GM21825 (cell line): Measurements from ENCODE around the gene VANGL2.

Experiments used
- ATAC-seq: cut with Tn5 transposase; IDR thresholded peaks from one replicate; pipeline ENCODE4 v1.9.1; 2021; ENCODE audit warnings: mild to moderate bottlenecking, moderate library complexity; ENCODE audit not compliant: unreplicated experiment

The VANGL2 gene

GRCh38 chr1:160400223-160400645 is at the start of gene VANGL2:
VANGL2 (plus strand) TSS chr1:160400564; CDS start chr1:160415838, 15,274 bp downstream.
- ATAC-seq = no peak

GRCh38 chr1:160351629-160352028 is 48.7 kb upstream of the VANGL2 start:
- ATAC-seq = no peak

- no peak for ATAC-seq
Observed at GRCh38 chr1:160352555-160352954, 47.8 kb upstream of the VANGL2 start.

- no peak for ATAC-seq
Observed at GRCh38 chr1:160353223-160353622, 47.1 kb upstream of the VANGL2 start.

- no peak for ATAC-seq
Observed at GRCh38 chr1:160354388-160354985, 45.9 kb upstream of the VANGL2 start.

GRCh38 chr1:160357286-160358002 is 42.9 kb upstream of the VANGL2 start:
- no peak for ATAC-seq

GRCh38 chr1:160358073-160358472 is 42.3 kb upstream of the VANGL2 start:
- ATAC-seq = no peak

- no peak for ATAC-seq
Observed at GRCh38 chr1:160359559-160360226, 40.7 kb upstream of the VANGL2 start.

- no peak for ATAC-seq
Observed at GRCh38 chr1:160360227-160360695, 40.1 kb upstream of the VANGL2 start.

- ATAC-seq = no peak
Observed at GRCh38 chr1:160361199-160361598, 39.2 kb upstream of the VANGL2 start.

GRCh38 chr1:160361814-160362167 is 38.6 kb upstream of the VANGL2 start:
- ATAC-seq = no peak

GRCh38 chr1:160362168-160362957 is 38.0 kb upstream of the VANGL2 start:
- ATAC-seq = no peak

GRCh38 chr1:160363010-160363409 is 37.4 kb upstream of the VANGL2 start:
- ATAC-seq = no peak

GRCh38 chr1:160363951-160364735 is 36.2 kb upstream of the VANGL2 start:
- ATAC-seq = no peak

GRCh38 chr1:160365325-160365724 is 35.0 kb upstream of the VANGL2 start:
- ATAC-seq = no peak

- no peak for ATAC-seq
Observed at GRCh38 chr1:160366731-160367515, 33.4 kb upstream of the VANGL2 start, which contains the start of gene NHLH1. NHLH1 (plus strand) TSS chr1:160367071; CDS start chr1:160370732, 3,661 bp downstream.

GRCh38 chr1:160367516-160367900 is 32.9 kb upstream of the VANGL2 start:
- ATAC-seq = no peak

- no peak for ATAC-seq
Observed at GRCh38 chr1:160367934-160368923, 32.1 kb upstream of the VANGL2 start.
